ENCODE results near the gene JAKMIP1. TPM values are rescaled to one million over a fixed set of nuclear protein-coding genes. Genes with fewer than 3 reads are reported as not detected.
"Not testable (repeated sequence)": the region's sequence is repeated elsewhere in the genome, so short reads cannot be mapped to it uniquely, and the experiment has no call there.

Gene JAKMIP1
- total RNA-seq, 2 experiments from 2014 or later: 5.6 to 6.3 TPM

DNA sequence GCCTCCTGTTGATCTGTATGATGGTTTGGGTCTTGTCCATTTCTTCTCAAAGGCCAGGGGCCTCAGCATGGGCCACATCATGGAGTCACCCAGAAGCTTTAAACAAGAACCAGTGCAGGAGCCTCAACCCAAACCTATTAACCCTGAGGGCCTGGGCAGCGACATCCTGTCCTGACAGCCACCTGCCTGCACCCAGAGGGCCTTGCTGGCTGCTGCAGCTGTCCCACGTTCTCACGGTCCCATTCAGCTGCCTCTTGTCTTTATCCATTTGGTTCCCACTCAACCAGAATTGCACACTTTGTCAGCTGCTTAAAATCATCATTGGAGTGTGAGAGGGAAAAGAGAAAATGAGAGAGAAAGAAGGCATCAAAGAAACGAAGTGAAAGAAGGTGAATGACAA lies 203.7 kb downstream of the JAKMIP1 start:
- ChIA-PET POLR2A (interaction anchor here (0.6 kb wide), 1 partner anchor 24 kb away, joined by 3 read pairs; no protein-coding TSS in a partner anchor), CTCF (interaction anchor here (1.5 kb wide), 1 partner anchor 11 kb away, joined by 8 read pairs; no protein-coding TSS in a partner anchor)
- TF ChIP-seq, protein P1, sequence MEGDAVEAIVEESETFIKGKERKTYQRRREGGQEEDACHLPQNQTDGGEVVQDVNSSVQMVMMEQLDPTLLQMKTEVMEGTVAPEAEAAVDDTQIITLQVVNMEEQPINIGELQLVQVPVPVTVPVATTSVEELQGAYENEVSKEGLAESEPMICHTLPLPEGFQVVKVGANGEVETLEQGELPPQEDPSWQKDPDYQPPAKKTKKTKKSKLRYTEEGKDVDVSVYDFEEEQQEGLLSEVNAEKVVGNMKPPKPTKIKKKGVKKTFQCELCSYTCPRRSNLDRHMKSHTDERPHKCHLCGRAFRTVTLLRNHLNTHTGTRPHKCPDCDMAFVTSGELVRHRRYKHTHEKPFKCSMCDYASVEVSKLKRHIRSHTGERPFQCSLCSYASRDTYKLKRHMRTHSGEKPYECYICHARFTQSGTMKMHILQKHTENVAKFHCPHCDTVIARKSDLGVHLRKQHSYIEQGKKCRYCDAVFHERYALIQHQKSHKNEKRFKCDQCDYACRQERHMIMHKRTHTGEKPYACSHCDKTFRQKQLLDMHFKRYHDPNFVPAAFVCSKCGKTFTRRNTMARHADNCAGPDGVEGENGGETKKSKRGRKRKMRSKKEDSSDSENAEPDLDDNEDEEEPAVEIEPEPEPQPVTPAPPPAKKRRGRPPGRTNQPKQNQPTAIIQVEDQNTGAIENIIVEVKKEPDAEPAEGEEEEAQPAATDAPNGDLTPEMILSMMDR (IDR thresholded peaks at IDR 0.05): no peak
- no peak for DNase-seq
- intact Hi-C loops (cut with micrococcal nuclease): loop anchor here (5.0 kb wide), 1 partner anchor 331 kb away; no protein-coding TSS in a partner anchor
- Mint-ChIP-seq H3K9me3 (no peaks in the 10 kb centered on the region), H3K27me3 (peaks cover 4% of the 10 kb centered on the region), H3K4me3 (no peak overlapping the region), H3K36me3 (ENCODE audit: low read depth) (no peaks in the 10 kb centered on the region), H3K27ac (no peak overlapping the region), H3K4me1 (ENCODE audit: low read depth) (peaks cover 7% of the 10 kb centered on the region)
- no peak for ATAC-seq

DNA sequence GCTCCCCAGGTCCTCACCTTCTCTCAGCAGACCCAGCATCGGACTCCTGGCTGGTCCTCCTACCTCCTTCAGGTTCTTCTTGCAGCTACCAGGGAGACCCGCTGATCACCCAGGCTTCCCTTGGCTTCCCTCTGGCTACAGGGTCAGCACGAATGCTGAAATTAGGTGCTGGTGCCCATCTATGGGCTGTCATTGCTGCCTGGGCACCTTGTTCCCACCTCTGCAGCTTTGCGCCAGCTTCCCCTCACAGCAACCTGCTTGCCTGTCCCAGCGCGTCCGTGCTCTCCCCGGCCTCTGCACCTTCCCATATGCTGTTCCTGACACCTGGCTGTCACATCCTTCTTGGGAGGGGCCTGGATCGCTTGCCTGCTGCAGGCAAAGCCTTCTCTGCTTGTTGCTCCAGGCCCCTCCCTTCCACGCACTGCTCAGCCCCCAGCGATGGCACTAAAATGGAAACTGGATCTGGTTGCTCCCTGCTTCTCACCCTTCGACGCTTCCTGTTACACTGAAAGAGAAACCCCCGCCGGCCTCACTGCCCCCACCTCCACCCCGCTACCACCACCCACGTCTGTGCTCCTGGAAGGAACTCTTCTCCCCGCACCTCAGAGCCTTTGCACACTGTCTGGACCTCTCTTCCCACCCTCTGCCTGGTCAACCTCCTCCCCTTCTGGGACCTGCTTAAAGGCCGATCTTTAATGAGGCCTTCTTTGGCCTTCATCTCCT lies 204.3 kb downstream of the JAKMIP1 start:
- no peaks in the 10 kb centered on the region for H3K9me3 Mint-ChIP-seq
- intact Hi-C loops (cut with micrococcal nuclease): loop anchor here (5.0 kb wide), 1 partner anchor 331 kb away; no protein-coding TSS in a partner anchor
- no peaks in the 10 kb centered on the region for H3K36me3 Mint-ChIP-seq (ENCODE audit: low read depth)
- H3K4me3 Mint-ChIP-seq: no peak overlapping the region
- TF ChIP-seq, protein P1 (IDR thresholded peaks at IDR 0.05): no peak
- DNase-seq: peak; percentile 7
- no peak overlapping the region for H3K27ac Mint-ChIP-seq
- ChIA-PET POLR2A (interaction anchor here (0.6 kb wide), 1 partner anchor 23 kb away, joined by 3 read pairs; no protein-coding TSS in a partner anchor), CTCF (no interaction called here)
- peaks cover 7% of the 10 kb centered on the region for H3K4me1 Mint-ChIP-seq (ENCODE audit: low read depth)
- H3K27me3 Mint-ChIP-seq: peaks cover 4% of the 10 kb centered on the region
- no peak for ATAC-seq

DNA sequence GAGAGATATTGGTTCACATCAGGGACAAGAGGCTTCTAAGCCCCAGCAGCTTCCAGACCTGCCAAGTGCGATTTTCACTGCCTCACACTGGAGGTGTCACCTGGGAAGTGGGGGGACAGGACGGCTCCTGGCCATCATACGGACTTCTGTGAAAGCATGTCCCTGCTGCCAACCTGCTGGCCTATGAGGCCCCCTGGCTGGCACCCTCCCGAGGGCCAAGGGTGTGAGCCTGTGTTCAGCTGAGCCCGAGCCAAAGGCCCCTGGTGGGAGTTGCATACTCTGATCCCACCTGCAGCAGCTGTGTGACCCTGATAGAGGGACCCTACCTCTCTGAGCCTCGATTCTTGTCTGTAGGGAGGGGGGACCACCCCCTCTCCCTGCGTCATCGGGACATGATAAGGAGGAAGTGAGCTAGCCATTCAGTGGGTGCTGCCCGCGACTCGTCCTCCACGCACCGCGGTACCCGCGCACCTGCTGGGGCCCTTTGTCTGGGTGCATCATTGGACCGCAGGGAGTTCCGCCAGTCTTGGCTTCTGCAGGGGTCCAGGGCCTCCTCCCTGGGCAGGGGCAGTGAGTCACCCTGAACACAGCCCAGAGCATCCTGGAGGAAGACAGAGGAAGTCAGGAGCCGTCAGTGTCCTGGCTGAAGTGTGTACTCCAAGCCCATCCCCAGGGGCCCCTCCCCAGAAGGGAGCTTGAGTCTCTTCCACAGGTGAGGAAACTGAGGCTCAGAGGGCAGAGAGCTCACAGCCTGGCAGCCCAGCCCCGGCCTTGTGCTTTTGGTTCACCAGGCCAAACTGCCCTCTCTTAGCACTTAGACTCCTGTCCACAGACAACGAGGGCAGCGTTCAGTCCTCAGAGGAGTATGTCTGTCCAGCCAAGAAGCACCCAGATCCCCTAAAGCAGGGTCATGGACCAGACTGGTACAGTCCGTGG lies 206.2 kb downstream of the JAKMIP1 start:
- no peak overlapping the region for H3K4me3 Mint-ChIP-seq
- H3K27ac Mint-ChIP-seq: no peak overlapping the region
- peaks cover 4% of the 10 kb centered on the region for H3K27me3 Mint-ChIP-seq
- peaks cover 7% of the 10 kb centered on the region for H3K4me1 Mint-ChIP-seq (ENCODE audit: low read depth)
- no peak for DNase-seq
- intact Hi-C loops (cut with micrococcal nuclease): no loop called here
- ATAC-seq: no peak
- CTCF ChIA-PET: no interaction called here
- POLR2A ChIA-PET: no interaction called here
- no peaks in the 10 kb centered on the region for H3K36me3 Mint-ChIP-seq (ENCODE audit: low read depth)
- H3K9me3 Mint-ChIP-seq: no peaks in the 10 kb centered on the region
- TF ChIP-seq, protein P1 (IDR thresholded peaks at IDR 0.05): no peak

GRCh38 chr4:5993346-5993745 lies 207.0 kb downstream of the JAKMIP1 start:
- H3K27me3 Mint-ChIP-seq; H3K27ac Mint-ChIP-seq; POLR2A ChIA-PET; intact Hi-C loops (cut with micrococcal nuclease); H3K36me3 Mint-ChIP-seq (ENCODE audit: low read depth); H3K9me3 Mint-ChIP-seq; H3K4me1 Mint-ChIP-seq (ENCODE audit: low read depth); DNase-seq; ATAC-seq; CTCF ChIA-PET; H3K4me3 Mint-ChIP-seq: not testable (repeated sequence)

DNA sequence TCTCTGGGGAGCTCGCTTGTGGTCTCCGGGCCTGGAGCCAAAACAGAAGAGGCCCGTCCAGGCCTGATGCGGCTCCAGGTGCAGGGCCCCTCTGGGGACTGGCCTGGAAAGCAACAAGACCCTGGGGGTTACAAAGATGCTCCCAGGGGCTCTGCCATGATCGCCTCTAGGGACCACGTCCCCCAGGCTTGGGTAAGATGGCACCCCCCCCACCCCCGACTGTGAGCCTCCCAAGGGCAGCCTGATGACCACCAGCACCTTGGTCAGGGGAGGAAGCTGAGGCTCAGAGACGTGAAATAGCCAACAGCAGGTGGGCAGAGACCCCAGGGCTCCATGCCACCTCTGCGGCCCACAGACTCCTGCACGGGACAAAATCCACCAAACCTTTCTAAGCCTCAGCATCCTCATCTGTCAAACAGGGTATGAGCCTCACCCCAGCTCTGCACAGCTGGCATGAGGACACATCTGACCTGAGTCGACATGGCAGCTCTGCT lies 207.5 kb downstream of the JAKMIP1 start:
- Mint-ChIP-seq H3K4me1 (ENCODE audit: low read depth) (peaks cover 7% of the 10 kb centered on the region), H3K36me3 (ENCODE audit: low read depth) (no peaks in the 10 kb centered on the region), H3K27me3 (peaks cover 2% of the 10 kb centered on the region), H3K9me3 (no peaks in the 10 kb centered on the region), H3K27ac (no peak overlapping the region), H3K4me3 (no peak overlapping the region)
- DNase-seq (no peak), ATAC-seq (no peak)
- ChIA-PET POLR2A (no interaction called here), CTCF (no interaction called here)
- TF ChIP-seq, protein P1 (IDR thresholded peaks at IDR 0.05): no peak
- intact Hi-C loops (cut with micrococcal nuclease): no loop called here
